GM19238 (cell line): ENCODE results near the gene EVX1.

ENCODE experiments used
- DNase-seq: peaks from one replicate; pipeline ENCODE4 v3.0.0; 2011; ENCODE audit warnings: low spot score; ENCODE audit not compliant: insufficient read length

Gene EVX1

GRCh38 chr7:27242555-27243339 is at the start of gene EVX1:
TSS of gene EVX1 (plus strand) at chr7:27242802. CDS start at chr7:27243031, 229 bp downstream.
- DNase-seq, result no peak

GRCh38 chr7:27193335-27194001 is 49.1 kb upstream of the EVX1 start:
- no peak for DNase-seq

GRCh38 chr7:27194002-27194352 is 48.6 kb upstream of the EVX1 start:
- no peak for DNase-seq

- DNase-seq, result no peak
Observed at GRCh38 chr7:27194686-27195379, 47.8 kb upstream of the EVX1 start.

- DNase-seq, result no peak
Observed at GRCh38 chr7:27196287-27196767, 46.3 kb upstream of the EVX1 start.

GRCh38 chr7:27197137-27198042 is 45.2 kb upstream of the EVX1 start:
- no peak for DNase-seq

- no peak for DNase-seq
Observed at GRCh38 chr7:27198138-27198841, 44.3 kb upstream of the EVX1 start.

- DNase-seq, result no peak
Observed at GRCh38 chr7:27198871-27199801, 43.5 kb upstream of the EVX1 start.

- DNase-seq, result no peak
Observed at GRCh38 chr7:27199849-27200760, 42.5 kb upstream of the EVX1 start, which contains the start of gene HOXA13. TSS of gene HOXA13 (minus strand) at chr7:27200091. CDS start at chr7:27200077, 14 bp downstream.

- DNase-seq, result no peak
Observed at GRCh38 chr7:27200761-27201579, 41.6 kb upstream of the EVX1 start.

GRCh38 chr7:27201580-27202017 is 41.0 kb upstream of the EVX1 start:
- DNase-seq, result no peak

GRCh38 chr7:27202018-27202861 is 40.4 kb upstream of the EVX1 start:
- no peak for DNase-seq

- DNase-seq, result no peak
Observed at GRCh38 chr7:27202862-27203134, 39.8 kb upstream of the EVX1 start.

- DNase-seq, result no peak
Observed at GRCh38 chr7:27203365-27203953, 39.1 kb upstream of the EVX1 start.

GRCh38 chr7:27203964-27204594 is 38.5 kb upstream of the EVX1 start:
- no peak for DNase-seq

GRCh38 chr7:27204851-27205322 is 37.7 kb upstream of the EVX1 start:
- DNase-seq, result no peak
